Ovary (tissue), 9 donors: Measurements from ENCODE around the gene SLC16A14. TPM values are rescaled to one million over a fixed set of nuclear protein-coding genes. Genes with fewer than 3 reads are reported as not detected.

Experiments
- DNase-seq, 5 donors: peaks; one replicate each; pipeline ENCODE4 v3.0.0-alpha.2; 2019 to 2020
- H3K27ac ChIP-seq, 2 donors: fragments of 200-600 bp; one replicate each; pipeline versions ENCODE4 v1.5.1 to v1.8.0; 2019 to 2022
- H3K27me3 ChIP-seq: fragments of 200-600 bp; one replicate; pipeline ENCODE4 v1.8.0; 2022
- H3K36me3 ChIP-seq: fragments of 200-600 bp; sonication (generic); one replicate; pipeline ENCODE4 v1.5.1; 2019
- H3K4me1 ChIP-seq: one replicate; pipeline ENCODE4 v1.8.1; 2013; ENCODE audit warnings: mild to moderate bottlenecking, moderate library complexity; ENCODE audit not compliant: insufficient read depth
- H3K4me3 ChIP-seq: fragments of 200-600 bp; sonication (generic); one replicate; pipeline ENCODE4 v1.5.1; 2017
- H3K9me3 ChIP-seq, 2 donors: fragments of 200-600 bp in 1 of 2; sonication (generic) in 1 of 2; one replicate each; pipeline versions ENCODE4 v1.5.1 to v1.8.1; 2013 to 2019; ENCODE audit warnings: mild to moderate bottlenecking in 1 of 2, moderate library complexity in 1 of 2
- CTCF ChIP-seq, 3 donors: fragments of 450-650 bp in 2 of 3; fragments of 200-600 bp in 1 of 3; IDR thresholded peaks; one replicate each; pipeline versions ENCODE4 v1.5.1 to v1.8.0; 2016 to 2022; ENCODE audit warnings: antibody characterized with exemption in 3 of 3, mild to moderate bottlenecking in 1 of 3
- EP300 ChIP-seq: sonication (generic); formaldehyde crosslinking; IDR thresholded peaks from one replicate; pipeline ENCODE4 v1.6.1; 2017; ENCODE audit warnings: antibody characterized with exemption
- POLR2A ChIP-seq: fragments of 450-650 bp; IDR thresholded peaks from one replicate; pipeline ENCODE4 v1.6.1; 2017; ENCODE audit warnings: antibody characterized with exemption, mild to moderate bottlenecking, moderate library complexity
- WGBS, 3 donors: extraction: QIAGEN DNeasy Blood & Tissue Kit in 1 of 3; methylation state at CpG; one replicate each; pipeline versions ENCODE4 v1.1.5 to v1.1.7; 2013 to 2017; 5-methylcytosine and 5-hydroxymethylcytosine counted together
- intact Hi-C, 4 donors: fragments of 100-400 bp; cut with DNase I; formaldehyde crosslinking; loops; one replicate each; pipeline versions ENCODE4 v1.11.0 to v1.15.1; 2022 to 2023
- polyA plus RNA-seq, 2 donors: library from polyadenylated mRNA; stranded (reverse); fragments of 200-250 nt in 1 of 2; fragments of 350-450 nt in 1 of 2; fragmentation: Illumina TruSeq in 1 of 2; extraction: RNeasy Lipid Tissue Mini Kit (QIAGEN cat#74804) in 1 of 2; gene quantifications; one replicate each; pipeline ENCODE4 v1.2.3, GENCODE V29; 2013 to 2014
- total RNA-seq, 7 donors: library from RNA; depleted of rRNA in 2 of 7; stranded (reverse); fragments of >200 nt in 2 of 7; fragmentation: NEBNext Ultra II Directional in 3 of 7; extraction: Animal tissue kit (Norgen Biotek cat#: 25700) in 3 of 7; gene quantifications; one replicate each; pipeline versions ENCODE4 v1.1.0 to v1.2.4, GENCODE V29; 2016 to 2023
- donor health status: DM: no; HTN: no; CAD: no; lungs with moderate emphysema.
- donor health status: DM: no; HTN: no; CAD: no.
- donor health status: Bipolar disorder and iron deficiency.
- donor health status: DM: yes; HTN: yes; CAD: no.
- donor health status: DM: no; HTN: no; CAD: no.
- donor health status: DM: yes; HTN: yes; CAD: no.

Gene SLC16A14
- total and polyA plus RNA-seq, 9 donors = 3.4 to 29.8 (median 11.2) TPM

DNA sequence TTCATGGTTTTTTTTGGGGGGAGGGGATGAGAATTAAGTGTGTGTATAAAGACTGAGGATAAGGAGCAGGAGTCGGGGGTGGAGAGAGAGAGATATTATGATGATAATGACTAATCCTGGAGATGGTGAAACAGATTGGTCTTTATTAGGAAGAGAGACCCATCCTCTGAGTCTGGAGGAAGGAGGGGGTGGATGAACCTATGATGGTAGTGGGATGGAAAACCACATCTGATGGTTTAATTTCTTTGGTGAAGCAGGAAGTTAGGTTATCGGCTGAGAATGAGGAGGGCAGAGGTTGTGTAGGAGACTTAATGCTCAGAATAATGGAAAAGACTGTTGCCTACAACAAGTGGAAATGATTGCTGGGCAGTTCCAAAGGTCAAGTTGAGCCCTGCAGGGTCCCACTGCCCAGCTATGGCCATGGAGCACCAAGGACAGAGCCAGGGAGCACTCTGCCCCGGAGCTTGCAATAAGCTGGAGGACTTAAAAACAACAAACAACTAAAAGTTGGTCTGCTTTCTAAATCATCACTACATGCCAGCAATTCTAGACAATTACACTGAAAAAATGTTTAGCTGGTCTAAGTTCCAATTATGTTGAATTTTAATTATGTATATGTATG is 7.9 kb downstream of the SLC16A14 start:
- no peak overlapping the region for H3K4me3 ChIP-seq
- H3K27ac ChIP-seq = no peak overlapping the region
- no peaks in the 10 kb centered on the region for H3K36me3 ChIP-seq
- 79 to 87% (median 86%) methylated on average over 3 of the region's 3 CpGs for WGBS, 3 donors
- H3K4me1 ChIP-seq = no peaks in the 10 kb centered on the region
- TF ChIP-seq CTCF (IDR thresholded peaks at IDR 0.05) = no peak
- TF ChIP-seq EP300 = no peak
- no peak for TF ChIP-seq POLR2A
- H3K9me3 ChIP-seq = no peaks in the 10 kb centered on the region
- DNase-seq = no peak
- intact Hi-C loops = loop anchor here in 1 of 4 donors (10.0 kb wide), 1 partner anchor 46 kb away; no protein-coding TSS in a partner anchor
- no peaks in the 10 kb centered on the region for H3K27me3 ChIP-seq

GRCh38 chr2:230053753-230054478 is 14.8 kb downstream of the SLC16A14 start:
- Histone ChIP-seq H3K36me3 (no peaks in the 10 kb centered on the region), H3K27ac (no peak overlapping the region), H3K4me3 (no peak overlapping the region), H3K4me1 (no peaks in the 10 kb centered on the region), H3K27me3 (no peaks in the 10 kb centered on the region), H3K9me3 (no peaks in the 10 kb centered on the region)
- DNase-seq = no peak
- TF ChIP-seq CTCF (IDR thresholded peaks at IDR 0.05) = no peak
- no peak for TF ChIP-seq POLR2A
- TF ChIP-seq EP300 = no peak
- intact Hi-C loops = no loop called here
- WGBS, 3 donors = 92 to 100% (median 95%) methylated on average over 2 of the region's 2 CpGs

- no peaks in the 10 kb centered on the region for H3K36me3 ChIP-seq
- no peaks in the 10 kb centered on the region for H3K4me1 ChIP-seq
- no peaks in the 10 kb centered on the region for H3K27me3 ChIP-seq
- no peak overlapping the region for H3K27ac ChIP-seq
- no peak for TF ChIP-seq EP300
- no peak for TF ChIP-seq CTCF (IDR thresholded peaks at IDR 0.05)
- TF ChIP-seq POLR2A = no peak
- intact Hi-C loops = no loop called here
- 28 to 32% (median 31%) methylated on average over 2 of the region's 2 CpGs for WGBS, 3 donors
- DNase-seq = no peak
- no peaks in the 10 kb centered on the region for H3K9me3 ChIP-seq
- H3K4me3 ChIP-seq = no peak overlapping the region
Observed at GRCh38 chr2:230052299-230052698, 16.4 kb downstream of the SLC16A14 start.

- no peaks in the 10 kb centered on the region for H3K4me1 ChIP-seq
- 53 to 61% (median 54%) methylated on average over 3 of the region's 3 CpGs for WGBS, 3 donors
- no peaks in the 10 kb centered on the region for H3K36me3 ChIP-seq
- H3K27ac ChIP-seq = no peak overlapping the region
- H3K4me3 ChIP-seq = no peak overlapping the region
- DNase-seq = no peak
- H3K9me3 ChIP-seq = no peaks in the 10 kb centered on the region
- no peaks in the 10 kb centered on the region for H3K27me3 ChIP-seq
- intact Hi-C loops = no loop called here
- TF ChIP-seq CTCF (IDR thresholded peaks at IDR 0.05) (no peak), EP300 (no peak), POLR2A (no peak)
Observed at GRCh38 chr2:230050136-230050535, 18.6 kb downstream of the SLC16A14 start.
